WERI-Rb-1 (cell line): Measurements from ENCODE around the gene PRKAR1B.

ENCODE experiments used
- DNase-seq: peaks from one replicate; pipeline ENCODE4 v3.0.0-alpha.2; 2020
- H3K27ac ChIP-seq: fragments of 250-450 bp; sonication (Bioruptor Pico); 2 replicates; pipeline ENCODE4 v1.5.1; 2020; ENCODE audit warnings: mild to moderate bottlenecking, moderate library complexity
- H3K27me3 ChIP-seq: fragments of 250-450 bp; sonication (Bioruptor Pico); 2 replicates; pipeline ENCODE4 v1.5.1; 2021; ENCODE audit warnings: mild to moderate bottlenecking, low read depth, moderate library complexity; ENCODE audit not compliant: insufficient read depth, severe bottlenecking
- H3K36me3 ChIP-seq: fragments of 250-450 bp; sonication (Bioruptor Pico); 2 replicates; pipeline ENCODE4 v1.5.1; 2020; ENCODE audit warnings: mild to moderate bottlenecking, moderate library complexity
- H3K4me3 ChIP-seq: 2 replicates; pipeline ENCODE4 v1.5.1; 2011; ENCODE audit warnings: low read depth, mild to moderate bottlenecking, control low read depth, low read length
- H3K9me3 ChIP-seq: fragments of 250-450 bp; sonication (Bioruptor Pico); 2 replicates; pipeline ENCODE4 v1.5.1; 2021; ENCODE audit warnings: mild to moderate bottlenecking, moderate library complexity; ENCODE audit not compliant: severe bottlenecking
- CTCF ChIP-seq: IDR thresholded peaks from 2 replicates; pipeline ENCODE4 v1.5.1; 2011; ENCODE audit warnings: low read depth, mild to moderate bottlenecking, control low read depth, inconsistent platforms, low read length

PRKAR1B gene

DNA sequence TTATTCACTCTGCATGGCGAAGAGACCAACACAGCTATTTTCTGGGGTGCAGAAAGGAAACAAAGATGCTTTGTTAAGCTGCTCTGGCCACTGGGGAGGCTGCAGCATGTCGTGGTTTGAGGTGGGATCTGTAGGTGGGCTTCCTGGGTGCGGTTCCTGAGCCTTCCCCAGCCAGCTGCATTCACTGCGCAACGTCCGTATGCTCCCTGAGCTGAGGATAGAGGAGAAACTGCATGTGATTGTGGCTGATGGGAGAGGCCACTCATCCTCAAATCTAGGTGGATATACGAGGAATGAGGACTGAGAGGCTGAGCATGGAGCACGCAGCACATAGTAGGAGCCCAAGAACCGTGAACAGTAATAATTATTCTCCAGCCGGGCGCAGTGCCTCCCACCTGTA lies 10.4 kb downstream of the PRKAR1B start:
- no peak for TF ChIP-seq CTCF
- 0 out of 2 replicates have a peak, but pooled peaks cover 2% of the 10 kb centered on the region for H3K36me3 ChIP-seq
- no peak overlapping the region for H3K4me3 ChIP-seq
- peaks cover 3% of the 10 kb centered on the region for H3K9me3 ChIP-seq
- no peaks in the 10 kb centered on the region for H3K27me3 ChIP-seq
- no peak overlapping the region for H3K27ac ChIP-seq
- DNase-seq: no peak

GRCh38 chr7:716222-716621 lies 10.9 kb downstream of the PRKAR1B start:
- Histone ChIP-seq H3K4me3 (no peak overlapping the region), H3K9me3 (peaks cover 3% of the 10 kb centered on the region), H3K27ac (no peak overlapping the region), H3K36me3 (0 out of 2 replicates have a peak, but pooled peaks cover 2% of the 10 kb centered on the region), H3K27me3 (no peaks in the 10 kb centered on the region)
- no peak for TF ChIP-seq CTCF
- no peak for DNase-seq

- Histone ChIP-seq H3K4me3 (no peak overlapping the region), H3K27ac (no peak overlapping the region), H3K36me3 (no peaks in the 10 kb centered on the region; the same call in 1 of the 2 replicates), H3K27me3 (no peaks in the 10 kb centered on the region), H3K9me3 (no peaks in the 10 kb centered on the region)
- TF ChIP-seq CTCF: no peak
- no peak for DNase-seq
Measured at GRCh38 chr7:714251-714671, 12.8 kb downstream of the PRKAR1B start.

DNA sequence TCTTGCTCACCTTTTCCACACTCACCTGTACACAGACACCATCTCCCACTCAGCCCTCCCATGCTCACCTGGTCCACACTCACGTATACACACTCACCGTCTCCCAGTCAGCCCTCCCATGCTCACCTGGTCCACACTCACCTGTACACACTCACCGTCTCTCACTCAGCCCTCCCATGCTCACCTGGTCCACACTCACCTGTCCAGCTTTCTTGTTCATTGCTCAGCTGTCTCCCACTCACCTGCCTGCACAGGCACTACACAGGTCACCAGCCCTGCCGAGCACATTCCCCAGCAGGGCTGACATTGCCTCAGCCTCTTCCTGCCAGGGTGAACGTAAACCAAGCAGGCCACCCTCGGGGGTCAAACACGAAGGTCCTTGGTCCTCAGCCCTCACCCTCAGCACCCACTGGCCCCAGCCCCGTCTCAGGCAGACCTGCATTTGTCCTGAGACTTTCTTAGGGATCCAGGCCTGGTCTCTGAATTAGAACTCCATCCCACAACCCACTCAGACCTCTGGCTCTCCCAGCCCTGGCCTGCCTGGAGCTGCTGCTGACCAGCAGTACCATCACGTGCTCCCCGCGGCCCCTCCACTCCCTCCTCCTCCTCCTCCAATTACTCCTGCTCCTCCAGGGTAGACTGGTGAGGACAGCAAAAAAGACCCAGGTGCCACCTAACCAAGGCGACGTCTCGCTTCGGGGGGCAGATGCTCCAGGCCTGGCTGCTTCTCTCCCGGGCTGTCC lies 13.4 kb downstream of the PRKAR1B start:
- no peak overlapping the region for H3K27ac ChIP-seq
- no peak overlapping the region for H3K4me3 ChIP-seq
- H3K9me3 ChIP-seq: no peaks in the 10 kb centered on the region
- no peak for DNase-seq
- no peak for TF ChIP-seq CTCF
- H3K27me3 ChIP-seq: no peaks in the 10 kb centered on the region
- H3K36me3 ChIP-seq: no peaks in the 10 kb centered on the region; the same call in 1 of the 2 replicates

GRCh38 chr7:713139-713457 lies 14.0 kb downstream of the PRKAR1B start:
- no peak for DNase-seq
- no peaks in the 10 kb centered on the region; the same call in 1 of the 2 replicates for H3K36me3 ChIP-seq
- TF ChIP-seq CTCF: no peak
- H3K27ac ChIP-seq: no peak overlapping the region
- H3K9me3 ChIP-seq: no peaks in the 10 kb centered on the region
- no peak overlapping the region for H3K4me3 ChIP-seq
- H3K27me3 ChIP-seq: no peaks in the 10 kb centered on the region
